Keratinocyte (primary cell): ENCODE data around the gene PSMG2.

Source experiments
- CTCF ChIP-seq, 3 experiments: IDR thresholded peaks in 1 of 3; conservative IDR thresholded peaks in 1 of 3; optimal IDR thresholded peaks in 1 of 3; 2 replicates in 2 of 3; 3 replicates in 1 of 3; pipeline versions ENCODE3 to v1.5.1; 2011; ENCODE audit warnings: low read length in 3 of 3, mild to moderate bottlenecking in 3 of 3, moderate library complexity in 2 of 3, control low read depth in 1 of 3, inconsistent platforms in 1 of 3; ENCODE audit not compliant: insufficient read depth in 2 of 3; ENCODE audit errors: extremely low read depth in 1 of 3
- EZH2 ChIP-seq: IDR thresholded peaks from one replicate; pipeline ENCODE4 v1.6.1; 2012; ENCODE audit warnings: inconsistent platforms, mild to moderate bottlenecking, low read length, moderate library complexity

- no peak for TF ChIP-seq EZH2
- no peak for TF ChIP-seq CTCF (optimal IDR thresholded peaks at IDR 0.05 in 1 of 3, IDR thresholded peaks at IDR 0.05 in 1 of 3, conservative IDR thresholded peaks at IDR 0.05 in 1 of 3; ENCODE audit: extremely low read depth in 1 of 3, insufficient read depth in 2 of 3, low read length in 3 of 3)
Measured at GRCh38 chr18:12703664-12704063, 822 bp downstream of the PSMG2 start.
